GM11168 (cell line): ENCODE measurements around the gene XG.
"Not testable (repeated sequence)": the region's sequence is repeated elsewhere in the genome, so short reads cannot be mapped to it uniquely, and the experiment has no call there.

Source experiments
- in situ Hi-C: fragments of 300-500 bp; cut with MboI; formaldehyde crosslinking; loops from one replicate; pipeline ENCODE4 v1.12.0; 2022; ENCODE audit warnings: low sequenced_read_pairs; ENCODE audit not compliant: unreplicated experiment

XG gene

DNA sequence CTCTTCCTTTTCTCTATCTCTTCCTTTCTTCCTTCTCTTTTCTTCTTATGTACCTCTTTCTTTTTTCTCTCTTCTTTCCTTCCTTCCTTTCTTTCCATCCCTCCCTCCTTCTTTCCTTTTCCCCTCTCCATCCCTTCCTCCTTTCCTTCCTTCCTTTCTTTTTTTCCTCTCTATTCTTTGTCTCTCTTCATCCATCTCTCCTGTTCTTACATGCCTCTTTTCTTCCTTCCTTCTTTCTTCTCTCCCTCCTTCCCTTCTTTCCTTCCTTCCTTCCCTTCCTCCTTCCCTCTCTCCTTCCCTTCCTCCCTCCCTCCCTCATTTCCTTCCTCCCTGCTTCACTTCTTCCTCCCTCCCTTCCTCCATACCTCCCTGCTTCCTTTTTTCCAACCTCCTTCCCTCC, 19.2 kb upstream of the XG start:
- in situ Hi-C loops: no loop called here

DNA sequence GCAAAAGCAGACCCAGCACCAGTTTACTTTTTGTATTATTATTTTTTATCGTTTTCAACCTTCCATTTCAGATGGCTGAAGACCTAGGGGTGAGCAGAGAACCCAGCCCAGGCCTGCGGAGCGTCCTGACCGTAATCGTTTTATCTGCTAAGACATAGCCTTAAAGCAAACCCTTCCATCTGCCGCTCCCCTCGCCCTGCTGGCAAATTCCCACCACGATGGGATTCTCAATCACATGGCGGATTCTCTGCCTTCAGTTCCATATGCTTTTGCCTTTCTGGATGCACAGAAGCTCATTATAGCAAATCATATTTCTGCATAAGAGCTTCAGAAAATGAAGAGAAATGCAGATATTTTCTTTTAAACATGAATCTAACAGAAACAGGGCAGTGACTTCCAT, 18.6 kb upstream of the XG start:
- in situ Hi-C loops: no loop called here

DNA sequence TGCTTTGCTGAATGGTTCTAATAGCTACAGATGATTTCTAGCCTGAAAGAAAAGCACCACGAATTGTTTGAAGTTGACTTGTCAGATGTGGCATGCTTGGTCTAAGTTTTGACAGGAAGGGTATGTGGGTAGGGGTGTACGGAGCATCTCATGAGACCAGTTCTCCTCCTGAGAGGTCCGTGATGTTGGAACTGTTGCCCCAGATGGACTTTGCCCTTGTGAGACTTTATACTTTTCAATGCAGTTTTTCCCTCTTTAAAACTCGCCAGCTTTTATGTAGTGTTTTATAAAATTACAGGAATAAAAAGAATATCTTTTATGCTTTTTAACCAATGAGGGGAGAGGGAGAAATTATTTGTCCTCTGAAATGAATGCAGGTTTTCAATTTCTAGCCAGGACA, 16.6 kb upstream of the XG start:
- in situ Hi-C loops: no loop called here

DNA sequence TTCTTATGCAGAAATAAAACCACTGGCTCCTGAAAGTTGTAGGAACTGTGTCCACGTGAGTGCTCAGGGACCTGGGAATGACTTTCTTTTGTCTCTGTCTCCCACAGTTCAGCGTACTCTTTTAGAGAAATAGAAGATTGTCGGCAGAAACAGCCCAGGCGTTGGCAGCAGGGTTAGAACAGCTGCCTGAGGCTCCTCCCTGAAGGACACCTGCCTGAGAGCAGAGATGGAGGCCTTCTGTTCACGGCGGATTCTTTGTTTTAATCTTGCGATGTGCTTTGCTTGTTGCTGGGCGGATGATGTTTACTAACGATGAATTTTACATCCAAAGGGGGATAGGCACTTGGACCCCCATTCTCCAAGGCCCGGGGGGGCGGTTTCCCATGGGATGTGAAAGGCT, 11.2 kb upstream of the XG start:
- in situ Hi-C loops: no loop called here

DNA sequence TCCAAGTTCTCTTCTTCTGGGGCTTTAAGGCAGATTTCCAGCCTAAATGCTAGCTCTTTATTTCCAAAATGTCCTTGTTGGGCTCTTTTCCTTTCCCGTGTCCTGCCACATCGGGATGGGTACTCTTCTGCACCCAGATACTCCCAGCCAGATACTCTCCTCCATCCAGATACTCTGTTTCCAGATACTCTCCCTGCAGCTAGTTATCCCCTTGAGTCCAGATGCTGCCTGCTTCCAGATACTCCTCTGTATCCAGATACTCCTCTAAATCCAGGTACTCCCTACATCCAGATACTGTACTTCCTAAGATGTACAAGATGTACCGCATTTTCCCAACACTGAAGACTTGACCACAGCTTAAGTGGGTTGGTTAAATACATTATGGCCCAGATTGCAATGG, 10.5 kb upstream of the XG start:
- in situ Hi-C loops: no loop called here

DNA sequence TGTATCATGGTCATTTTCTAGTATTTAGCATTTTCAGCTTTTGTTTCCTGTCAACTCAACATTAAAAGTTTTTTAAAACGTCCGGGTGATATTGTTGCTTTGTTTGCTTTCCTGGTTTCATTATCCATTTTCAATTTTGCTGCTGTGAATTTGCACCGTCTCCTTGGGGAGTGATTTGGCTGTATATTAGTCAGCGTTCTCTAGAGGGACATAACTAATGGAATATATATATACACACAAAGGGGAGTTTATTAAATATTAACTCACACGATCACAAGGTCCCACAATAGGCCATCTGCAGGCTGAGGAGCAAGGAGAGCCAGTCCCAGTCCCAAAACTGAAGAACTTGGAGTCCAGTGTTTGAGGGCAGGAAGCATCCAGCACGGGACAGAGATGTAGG, 5.6 kb upstream of the XG start:
- in situ Hi-C loops: not testable (repeated sequence)

DNA sequence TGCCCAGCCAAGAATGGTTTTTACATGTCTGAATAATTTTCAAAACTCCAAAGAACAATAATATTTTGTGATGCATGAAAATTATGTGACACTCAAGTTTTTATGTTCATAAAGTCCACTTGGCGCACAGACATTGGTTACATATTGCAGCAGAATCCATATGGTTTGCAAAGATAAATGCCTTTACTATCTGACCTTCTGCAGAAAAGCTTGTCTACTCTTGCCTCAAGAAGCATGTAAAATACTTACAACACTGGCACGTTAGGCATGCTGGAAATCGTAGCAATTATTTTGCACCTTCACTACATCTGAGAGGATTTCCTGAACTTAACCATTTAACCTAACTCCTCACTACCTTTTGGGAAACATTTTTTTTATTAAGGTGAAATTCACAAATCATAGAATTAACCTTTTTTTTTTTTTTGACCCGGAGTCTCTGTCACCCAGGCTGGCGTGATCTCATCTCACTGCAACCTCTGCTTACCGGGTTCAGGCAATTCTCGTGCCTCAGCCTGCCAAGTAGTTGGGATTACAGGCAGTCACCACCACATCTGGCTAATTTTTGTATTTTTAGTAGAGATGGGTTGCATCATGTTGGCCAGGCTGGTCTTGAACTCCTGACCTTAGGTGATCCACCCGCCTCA, 3.5 kb upstream of the XG start:
- in situ Hi-C loops: no loop called here

DNA sequence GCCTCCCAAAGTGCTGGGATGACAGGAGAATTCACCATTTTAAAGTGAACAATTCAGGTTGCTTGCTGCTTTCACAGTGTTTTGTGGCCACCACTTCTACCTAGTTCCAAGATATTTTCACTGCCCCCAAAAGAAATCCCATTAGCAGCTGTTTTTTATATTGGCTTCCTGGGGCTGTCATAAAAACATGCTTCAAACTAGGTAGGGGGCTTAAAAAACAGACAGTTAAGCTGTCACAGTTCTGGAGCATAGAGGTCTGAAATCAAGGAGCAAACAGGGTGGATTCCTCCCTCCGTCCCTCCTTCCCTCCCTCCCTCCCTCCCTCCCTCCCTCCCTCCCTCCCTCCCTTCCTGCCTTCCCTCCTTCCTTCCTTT, 3.0 kb upstream of the XG start:
- in situ Hi-C loops: no loop called here

DNA sequence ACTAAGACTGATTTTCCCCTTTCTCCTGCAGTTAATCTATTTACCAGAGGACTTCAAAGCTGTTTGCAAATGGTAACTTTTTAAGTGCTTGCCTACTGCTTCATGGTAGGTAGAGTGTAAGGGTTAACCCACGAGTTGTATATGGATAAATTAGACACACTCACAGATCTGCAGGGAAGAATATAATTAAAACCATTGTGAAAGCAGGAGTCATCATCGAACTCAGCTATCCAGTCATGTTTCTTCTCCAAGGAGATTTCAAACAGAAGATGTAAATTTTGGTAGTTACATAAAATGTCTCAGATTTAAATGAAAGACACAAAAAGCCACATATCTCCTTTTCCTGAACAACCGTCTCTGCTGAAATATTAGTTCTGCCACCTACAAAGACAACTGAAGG, 549 bp upstream of the XG start:
- in situ Hi-C loops: no loop called here

DNA sequence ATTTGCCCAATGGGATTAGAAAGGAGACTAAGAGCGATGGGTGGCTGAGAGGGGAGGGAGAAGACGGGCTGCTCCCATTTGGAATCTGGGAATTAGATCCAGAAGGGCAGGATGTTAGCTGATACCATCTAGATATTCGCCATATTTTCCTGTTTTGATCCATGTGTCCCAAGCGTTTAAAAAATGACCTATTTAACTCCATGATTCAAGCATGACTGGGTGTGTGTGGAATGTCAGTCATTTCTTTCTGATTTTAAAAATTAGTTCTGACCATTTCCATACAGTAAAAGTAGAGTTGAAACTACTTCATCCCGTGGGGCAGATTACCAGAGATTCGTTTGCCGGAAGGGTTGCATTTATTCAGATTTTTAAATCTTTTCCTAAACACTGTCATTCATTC, 601 bp downstream of the XG start:
- in situ Hi-C loops: not testable (repeated sequence)

DNA sequence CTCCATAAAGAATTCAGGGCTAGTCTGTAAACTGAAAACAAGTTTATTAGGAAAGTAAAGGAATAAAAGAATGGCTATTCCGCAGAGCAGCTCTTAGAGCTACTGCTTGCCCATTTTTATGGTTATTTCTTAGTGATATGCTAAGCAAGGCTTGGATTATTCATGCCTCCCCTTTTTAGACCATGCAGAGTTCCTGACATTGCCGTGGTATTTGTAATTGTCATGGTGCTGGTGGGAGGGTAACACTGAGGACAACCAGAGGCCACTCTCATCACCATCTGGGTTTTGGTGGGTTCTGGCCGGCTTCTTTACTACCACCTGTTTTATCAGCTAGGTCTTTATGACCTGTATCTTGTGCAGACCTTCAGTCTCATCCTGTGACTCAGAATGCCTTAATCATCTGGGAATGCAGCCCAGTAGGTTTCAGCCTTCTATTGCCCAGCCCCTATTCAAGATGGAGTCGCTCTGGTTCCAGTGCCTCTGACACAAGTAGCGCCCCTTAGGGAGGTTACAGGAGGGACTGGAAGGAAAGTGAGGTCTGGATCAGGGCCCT, 3.4 kb downstream of the XG start:
- in situ Hi-C loops: not testable (repeated sequence)

DNA sequence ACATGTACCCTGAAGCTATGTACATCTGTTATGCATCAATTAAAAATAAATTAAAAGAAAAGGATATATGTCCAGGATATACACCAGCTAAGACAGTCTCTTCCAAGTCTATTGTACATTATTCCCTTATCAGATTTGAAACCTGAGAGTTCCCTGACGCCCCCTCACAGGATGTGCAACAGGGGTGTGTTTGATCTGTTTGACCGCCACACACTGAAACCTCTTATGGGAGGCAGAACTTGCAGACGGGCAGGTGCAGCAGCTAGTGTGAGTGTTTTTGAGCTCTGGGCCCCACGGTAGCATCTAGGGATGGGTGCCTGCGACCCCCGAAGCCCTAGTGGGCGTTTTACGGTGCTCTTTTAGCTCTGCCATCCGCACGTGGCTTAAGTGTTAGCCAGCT, 4.7 kb downstream of the XG start:
- in situ Hi-C loops: no loop called here

DNA sequence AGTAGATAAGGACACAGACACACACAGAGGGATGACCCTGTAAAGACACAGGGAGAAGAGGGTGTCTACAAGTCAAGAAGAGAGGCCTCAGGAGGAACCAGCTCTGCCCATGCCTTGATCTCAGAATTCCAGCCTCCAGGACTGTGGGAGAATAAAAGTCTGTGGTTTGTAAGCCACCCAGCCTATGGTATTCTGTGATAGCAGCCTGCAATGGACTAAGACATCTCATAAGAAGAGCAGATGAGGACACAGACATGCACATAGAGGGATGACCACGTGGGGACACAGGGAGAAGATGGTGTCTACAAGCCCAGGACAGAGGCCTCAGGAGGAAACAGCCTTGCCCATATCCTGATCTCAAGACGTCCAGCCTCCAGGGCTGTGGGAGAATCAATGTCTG, 9.4 kb downstream of the XG start:
- in situ Hi-C loops: no loop called here

DNA sequence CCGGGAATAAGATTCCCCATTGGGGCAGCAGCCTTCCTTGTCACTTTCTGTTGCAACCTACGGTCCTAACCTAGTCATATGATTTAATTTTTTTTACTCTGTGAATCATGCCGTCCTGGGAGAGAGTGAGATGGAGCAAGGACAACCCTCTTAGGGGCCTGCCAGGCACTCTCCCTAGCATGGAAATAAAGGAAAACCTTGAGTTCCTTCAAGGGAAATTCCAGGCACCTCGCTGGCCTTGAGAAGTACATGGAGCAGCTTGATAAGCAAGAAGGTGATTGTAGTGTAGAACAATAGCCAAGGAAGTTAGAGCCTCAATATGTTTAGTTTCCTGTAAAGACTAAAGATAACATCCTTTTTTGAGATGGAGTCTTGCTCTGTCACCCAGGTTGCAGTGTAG, 10.8 kb downstream of the XG start:
- in situ Hi-C loops: not testable (repeated sequence)

DNA sequence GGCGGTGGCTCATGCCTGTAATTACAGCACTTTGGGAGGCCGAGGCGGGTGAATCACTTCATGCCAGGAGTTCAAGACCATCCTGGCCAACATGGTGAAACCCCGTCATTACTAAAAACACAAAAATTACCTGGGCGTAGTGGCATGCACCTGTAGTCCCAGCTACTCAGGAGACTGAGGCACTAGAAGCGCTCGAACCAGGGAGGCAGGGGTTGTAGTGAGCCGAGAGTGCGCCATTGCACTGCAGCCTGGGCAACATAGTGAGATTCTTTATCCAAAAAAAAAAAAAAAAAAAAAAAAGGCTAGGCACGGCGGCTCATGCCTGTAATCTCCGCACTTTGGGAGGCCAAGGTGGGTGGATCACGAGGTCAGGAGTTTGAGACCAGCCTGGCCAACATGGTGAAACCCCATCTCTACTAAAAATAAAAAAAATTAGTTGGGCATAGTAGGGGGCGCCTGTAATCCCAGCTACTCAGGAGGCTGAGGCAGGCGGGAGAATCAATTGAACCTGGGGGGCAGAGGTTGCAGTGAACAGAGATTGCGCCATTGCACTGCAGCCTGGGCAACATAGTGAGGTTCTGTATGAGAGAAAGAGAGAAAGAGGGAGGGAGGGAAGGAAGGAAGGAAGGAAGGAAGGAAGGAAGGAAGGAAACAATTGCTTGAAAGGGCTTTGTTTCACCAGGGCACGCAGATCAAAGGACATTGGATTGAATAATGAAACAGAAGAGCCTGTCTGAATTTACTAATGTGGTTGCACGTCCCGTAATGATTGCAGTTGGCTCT, 13.1 kb downstream of the XG start:
- in situ Hi-C loops: not testable (repeated sequence)

DNA sequence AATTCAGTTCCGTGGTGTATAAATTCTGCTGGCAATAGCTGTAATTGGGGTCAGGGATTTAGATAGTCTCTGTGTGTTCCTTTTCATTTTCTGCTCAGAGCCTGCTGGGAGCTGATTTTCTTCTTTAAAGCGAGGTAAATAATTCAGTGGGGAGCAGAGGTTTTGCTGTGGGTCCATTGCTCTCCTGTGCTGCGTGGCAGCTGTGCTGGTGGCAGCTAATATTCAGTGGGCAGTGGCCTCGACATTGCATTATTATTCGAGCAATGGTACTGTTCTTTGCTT, 13.7 kb downstream of the XG start:
- in situ Hi-C loops: no loop called here

DNA sequence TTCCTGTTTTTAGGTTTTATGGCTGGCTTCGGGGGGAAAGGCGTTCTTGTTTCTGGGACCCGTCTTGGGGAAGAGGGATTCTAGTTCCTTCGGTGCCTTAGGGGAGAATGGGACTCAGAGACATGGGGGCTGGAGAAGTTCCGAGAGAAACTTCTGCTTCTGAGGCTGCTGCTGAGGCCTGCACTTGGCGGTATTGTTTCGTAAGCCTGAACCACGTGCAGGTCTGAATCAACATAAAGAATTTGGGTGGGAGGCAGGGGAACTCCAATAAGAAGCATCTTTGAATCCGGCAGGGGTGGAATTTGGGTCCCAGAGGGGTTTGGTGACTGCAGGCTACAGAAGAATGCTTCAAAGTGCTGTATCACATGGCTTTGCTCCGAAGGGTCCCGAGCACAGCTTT, 15.1 kb downstream of the XG start:
- in situ Hi-C loops: no loop called here

DNA sequence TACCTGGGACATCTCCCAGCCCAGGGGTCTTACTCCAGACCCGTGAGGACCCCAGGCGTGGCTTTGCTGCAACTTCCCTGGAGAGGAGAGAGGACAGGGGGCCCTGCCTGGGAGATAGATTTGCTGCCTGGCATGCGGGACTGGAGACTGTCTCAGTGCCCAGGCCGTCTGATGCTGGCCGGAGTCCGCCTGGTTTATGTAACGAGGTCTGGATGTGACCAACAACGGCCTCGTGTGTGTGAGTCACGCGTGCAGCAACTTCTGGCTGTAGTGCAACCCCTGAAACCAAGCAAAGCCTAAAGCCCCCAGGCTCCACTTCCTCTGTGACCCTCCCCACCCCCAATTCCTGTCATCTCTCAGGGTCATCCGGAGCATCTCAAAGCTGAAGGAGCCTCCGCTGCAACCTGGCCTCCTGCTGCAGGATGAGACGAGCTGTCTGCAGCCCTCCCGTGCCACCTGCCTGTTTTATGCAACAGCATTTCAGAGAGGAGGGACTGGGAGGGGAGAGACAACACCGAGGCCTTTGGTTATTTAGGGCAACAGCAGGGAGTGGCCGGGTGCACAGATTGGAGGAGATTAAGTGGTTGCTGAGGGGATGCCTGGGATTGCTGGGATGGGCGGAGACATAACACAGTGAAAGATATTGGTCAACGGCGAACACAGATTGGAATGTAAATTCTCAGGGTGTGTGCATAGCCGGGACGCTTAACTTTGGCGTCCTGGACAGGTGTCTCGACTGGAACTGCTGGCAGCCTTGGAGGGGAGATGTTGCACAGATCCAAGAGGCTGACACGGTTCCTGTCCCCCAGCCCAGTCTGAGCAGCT, 16.0 kb downstream of the XG start:
- in situ Hi-C loops: no loop called here

DNA sequence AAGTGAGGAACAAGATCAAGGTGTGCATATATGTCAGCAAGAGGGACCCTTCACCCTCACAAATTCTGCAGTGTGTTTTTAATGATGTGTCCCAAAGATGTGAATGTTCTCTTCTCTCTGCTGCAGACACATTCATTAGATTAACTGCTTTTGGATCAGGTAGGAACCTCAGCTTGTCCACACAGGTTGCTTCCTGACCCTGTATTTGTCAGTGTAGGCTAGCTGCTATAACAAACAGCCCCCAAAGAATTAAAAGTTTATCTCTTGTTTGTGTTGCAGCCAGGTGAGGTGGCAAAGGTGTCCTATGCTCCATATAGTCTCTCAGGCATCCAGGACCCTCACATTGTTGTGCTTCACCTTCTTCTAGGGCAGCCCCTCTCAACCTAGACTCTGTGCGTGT, 17.8 kb downstream of the XG start:
- in situ Hi-C loops: no loop called here

DNA sequence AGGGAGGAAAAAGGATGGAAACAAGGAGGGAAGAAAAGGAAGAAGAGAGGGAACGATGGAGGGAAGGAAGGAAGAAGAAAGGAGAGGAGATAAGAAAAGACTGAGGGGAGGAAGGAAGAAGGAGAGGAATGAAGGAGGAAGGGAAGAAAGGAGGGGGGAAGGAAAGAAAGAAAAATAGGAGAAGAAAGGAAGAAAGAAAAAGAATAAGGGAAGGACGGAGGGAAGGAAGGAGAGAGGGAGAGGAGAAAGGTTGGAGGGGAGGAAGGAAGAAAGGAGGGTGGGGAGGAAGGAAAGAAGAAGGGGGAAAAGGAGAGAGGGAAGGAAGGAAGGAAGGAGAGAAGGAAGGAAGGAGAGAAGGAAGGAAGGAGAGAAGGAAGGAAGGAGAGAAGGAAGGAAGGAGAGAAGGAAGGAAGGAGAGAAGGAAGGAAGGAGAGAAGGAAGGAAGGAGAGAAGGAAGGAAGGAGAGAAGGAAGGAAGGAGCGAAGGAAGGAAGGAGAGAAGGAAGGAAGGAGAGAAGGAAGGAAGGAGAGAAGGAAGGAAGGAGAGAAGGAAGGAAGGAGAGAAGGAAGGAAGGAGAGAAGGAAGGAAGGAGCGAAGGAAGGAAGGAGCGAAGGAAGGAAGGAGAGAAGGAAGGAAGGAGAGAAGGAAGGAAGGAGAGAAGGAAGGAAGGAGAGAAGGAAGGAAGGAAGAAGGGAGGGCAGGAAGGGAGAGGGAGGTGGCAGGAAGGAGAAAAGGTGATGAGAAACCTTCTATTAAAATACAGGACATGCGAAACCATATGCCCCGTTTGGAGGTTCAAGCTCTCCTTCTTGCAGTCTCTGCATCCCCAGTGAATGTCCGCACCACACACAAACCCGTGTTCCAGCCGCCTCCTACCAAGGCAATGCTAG, 21.6 kb downstream of the XG start:
- in situ Hi-C loops: not testable (repeated sequence)
